GM19099 (cell line): ENCODE measurements around the gene LMAN2.

ENCODE experiments used
- POLR2A ChIP-seq: IDR thresholded peaks from 3 replicates; pipeline ENCODE4 v1.6.1; 2011; ENCODE audit warnings: low read depth; ENCODE audit not compliant: insufficient read length; ENCODE audit errors: extremely low read depth

The LMAN2 gene

GRCh38 chr5:177304392-177305119 is 46.9 kb downstream of the LMAN2 start:
- no peak for TF ChIP-seq POLR2A

DNA sequence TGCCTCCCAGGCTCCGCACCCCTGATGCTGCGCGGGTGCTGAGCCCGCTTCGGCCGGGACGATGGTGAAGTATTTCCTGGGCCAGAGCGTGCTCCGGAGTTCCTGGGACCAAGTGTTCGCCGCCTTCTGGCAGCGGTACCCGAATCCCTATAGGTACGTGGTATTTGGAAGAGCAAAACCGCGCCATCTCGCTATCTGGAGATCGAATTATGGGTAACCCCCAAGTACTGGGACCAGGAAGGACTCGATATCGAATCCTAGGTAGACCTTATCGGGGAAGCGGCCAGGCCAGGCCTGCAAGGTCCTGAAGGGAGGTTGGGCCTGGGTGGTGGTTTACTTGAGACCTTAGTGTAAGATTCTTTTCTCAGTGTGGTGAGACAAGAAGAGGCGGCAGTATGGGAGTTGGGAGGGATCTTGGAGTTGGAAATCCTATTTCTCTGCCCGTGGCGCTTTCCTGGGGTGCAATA is 47.5 kb downstream of the LMAN2 start:
- no peak for TF ChIP-seq POLR2A

DNA sequence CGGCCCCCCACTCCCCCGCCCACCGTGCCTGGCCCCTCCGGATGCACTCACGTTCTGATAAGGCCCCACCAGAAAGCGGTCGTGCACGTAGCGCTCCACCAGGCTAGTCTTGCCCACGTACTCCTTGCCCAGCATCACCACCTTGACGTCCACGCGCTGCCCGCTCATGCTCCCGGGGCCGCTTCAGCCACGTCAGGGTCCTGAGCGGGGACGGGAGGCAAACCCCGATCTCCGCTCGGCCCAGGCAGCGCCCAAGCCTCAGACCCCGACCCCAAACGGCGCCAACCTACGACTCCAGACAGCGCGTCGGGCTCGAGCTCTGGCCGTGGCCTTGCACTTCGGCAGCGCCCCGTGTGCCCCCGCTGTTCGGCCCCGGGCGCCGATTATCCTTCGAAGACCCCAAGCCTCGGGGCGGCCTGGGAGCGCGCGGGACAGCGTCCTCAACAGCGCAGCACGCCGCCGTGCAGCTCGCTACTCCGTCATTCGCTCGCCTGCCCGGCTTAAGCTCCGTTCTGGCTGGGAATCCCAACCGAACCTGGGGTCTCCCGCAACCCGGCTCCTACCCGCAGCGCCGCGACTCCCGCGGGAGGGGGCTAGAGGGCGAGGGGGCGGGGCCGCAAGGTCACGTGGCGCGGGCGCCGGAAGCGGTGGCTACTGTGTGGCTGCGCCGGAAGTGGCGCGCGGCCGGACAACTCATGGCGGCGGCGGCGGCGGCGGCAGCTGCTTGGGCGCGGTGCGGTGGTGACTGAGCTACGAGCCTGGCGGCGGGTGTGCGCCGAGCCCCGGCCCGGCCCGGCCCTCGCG is 48.1 kb downstream of the LMAN2 start, which contains the start of the genes PRELID1 and RAB24:
TSS of gene PRELID1 (plus strand) at position 679 of the 804 bp plus-strand sequence. CDS start 187 bp downstream, outside the sequence.
TSS of gene RAB24 (minus strand) at position 599 of the 804 bp plus-strand sequence. CDS start at position 168, 431 bp downstream.
- TF ChIP-seq POLR2A = peak; percentile 72

DNA sequence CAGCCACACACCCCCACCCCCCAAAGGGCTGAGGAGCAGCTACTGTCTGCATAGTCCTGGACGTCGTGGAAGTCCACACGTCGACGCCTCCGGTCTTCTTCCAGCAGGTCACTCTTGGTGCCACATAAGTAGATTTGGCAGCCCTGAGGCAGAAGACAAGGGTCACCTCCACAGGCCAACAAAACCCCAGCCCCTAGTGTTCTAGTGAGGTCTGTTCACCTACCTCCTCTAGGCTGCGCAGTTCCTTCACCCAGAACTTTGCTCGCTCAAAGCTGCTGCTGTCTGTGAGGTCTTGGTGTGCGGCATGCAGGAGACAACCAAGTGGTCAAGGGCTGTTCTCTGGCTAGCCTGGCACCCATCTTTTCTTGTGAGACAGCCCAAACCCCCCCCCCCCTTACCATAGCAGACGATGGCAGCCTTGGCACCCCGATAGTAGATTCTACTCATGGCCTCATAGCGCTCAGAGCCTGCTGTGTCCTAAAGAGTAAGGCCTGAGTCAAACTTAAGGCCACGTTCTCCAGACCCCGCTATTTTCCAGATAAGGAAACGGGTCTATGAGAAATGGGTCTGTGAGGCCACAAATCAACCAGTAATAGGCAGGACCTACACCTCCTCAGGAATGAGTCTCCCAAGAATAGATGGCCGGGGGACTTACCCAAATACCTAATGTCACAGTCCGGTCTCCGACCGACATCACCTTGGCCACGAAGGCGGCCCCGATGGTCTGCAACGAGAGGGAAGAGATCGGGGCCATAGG is 48.9 kb downstream of the LMAN2 start:
- TF ChIP-seq POLR2A = no peak

DNA sequence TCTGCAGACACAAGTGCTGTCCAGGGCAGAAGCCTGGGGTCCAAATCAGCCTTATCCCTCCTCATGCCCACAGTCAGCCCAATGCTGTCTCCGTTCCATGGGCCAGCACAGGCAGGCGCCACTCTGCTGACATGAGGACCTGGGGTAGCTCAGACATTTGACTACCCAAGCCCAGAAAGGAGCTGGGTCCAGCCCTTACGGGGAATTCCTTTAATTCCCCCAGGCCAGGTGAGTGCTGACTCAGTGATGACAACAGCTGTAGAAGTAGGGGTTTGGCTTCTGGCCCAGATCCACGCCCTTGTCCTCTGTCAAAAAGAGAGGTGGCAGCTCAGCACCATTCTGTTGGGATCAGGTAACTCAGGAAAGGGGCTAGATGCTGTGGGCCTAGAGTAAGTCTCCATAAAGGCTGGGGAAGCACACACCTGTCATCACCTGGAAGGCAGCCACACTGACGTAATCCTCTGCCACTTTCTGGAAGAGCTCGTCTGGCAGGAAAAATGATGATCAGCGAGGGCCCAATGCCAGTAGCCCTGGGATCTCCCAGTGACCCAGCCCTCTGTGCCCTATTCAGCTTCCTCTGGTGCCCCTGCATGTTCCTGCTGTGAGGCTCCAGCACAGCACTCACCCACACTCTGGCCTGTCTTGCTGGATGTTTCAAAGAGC is 49.8 kb downstream of the LMAN2 start:
- peak; percentile 22 for TF ChIP-seq POLR2A

- TF ChIP-seq POLR2A = no peak
Observed at GRCh38 chr5:177300951-177301350, 50.5 kb downstream of the LMAN2 start.

DNA sequence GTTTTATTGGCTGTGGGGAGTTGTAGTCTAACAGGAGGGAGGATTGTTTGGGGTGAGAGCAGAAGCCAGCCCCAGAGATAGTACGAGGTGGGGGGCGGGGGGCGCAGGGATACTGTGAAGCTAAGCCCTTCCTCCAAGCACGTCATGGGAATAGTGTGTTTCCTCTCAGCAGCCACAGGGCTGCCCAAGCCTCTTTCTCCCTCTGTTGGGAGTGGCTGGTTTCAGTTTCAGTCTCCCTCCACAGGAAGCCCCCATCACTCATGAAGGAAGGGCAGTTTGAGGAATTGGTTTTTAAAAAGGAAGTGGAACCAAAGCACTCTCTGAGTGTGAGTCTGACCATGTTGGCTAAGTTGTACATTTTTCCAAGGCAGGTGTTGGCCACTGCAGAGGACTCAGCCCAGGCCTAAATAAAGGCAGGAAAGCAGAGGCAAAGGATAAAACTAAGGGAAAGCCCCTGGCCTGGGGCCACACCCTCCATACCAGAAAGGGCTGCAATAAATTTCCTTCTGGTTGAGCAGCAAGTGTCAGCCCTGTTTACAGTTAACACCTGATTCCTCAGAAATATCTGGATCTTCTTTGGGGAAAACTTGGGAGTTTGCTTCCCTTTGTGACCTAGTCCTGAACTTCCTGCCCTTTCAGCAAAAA is 51.1 kb downstream of the LMAN2 start:
- TF ChIP-seq POLR2A = no peak

- TF ChIP-seq POLR2A = no peak
Observed at GRCh38 chr5:177299697-177300096, 51.8 kb downstream of the LMAN2 start.

- no peak for TF ChIP-seq POLR2A
Observed at GRCh38 chr5:177297922-177298321, 53.5 kb downstream of the LMAN2 start.

GRCh38 chr5:177296581-177296980 is 54.9 kb downstream of the LMAN2 start:
- no peak for TF ChIP-seq POLR2A

GRCh38 chr5:177295924-177296323 is 55.5 kb downstream of the LMAN2 start:
- TF ChIP-seq POLR2A = no peak

- TF ChIP-seq POLR2A = no peak
Observed at GRCh38 chr5:177294632-177295031, 56.8 kb downstream of the LMAN2 start.

DNA sequence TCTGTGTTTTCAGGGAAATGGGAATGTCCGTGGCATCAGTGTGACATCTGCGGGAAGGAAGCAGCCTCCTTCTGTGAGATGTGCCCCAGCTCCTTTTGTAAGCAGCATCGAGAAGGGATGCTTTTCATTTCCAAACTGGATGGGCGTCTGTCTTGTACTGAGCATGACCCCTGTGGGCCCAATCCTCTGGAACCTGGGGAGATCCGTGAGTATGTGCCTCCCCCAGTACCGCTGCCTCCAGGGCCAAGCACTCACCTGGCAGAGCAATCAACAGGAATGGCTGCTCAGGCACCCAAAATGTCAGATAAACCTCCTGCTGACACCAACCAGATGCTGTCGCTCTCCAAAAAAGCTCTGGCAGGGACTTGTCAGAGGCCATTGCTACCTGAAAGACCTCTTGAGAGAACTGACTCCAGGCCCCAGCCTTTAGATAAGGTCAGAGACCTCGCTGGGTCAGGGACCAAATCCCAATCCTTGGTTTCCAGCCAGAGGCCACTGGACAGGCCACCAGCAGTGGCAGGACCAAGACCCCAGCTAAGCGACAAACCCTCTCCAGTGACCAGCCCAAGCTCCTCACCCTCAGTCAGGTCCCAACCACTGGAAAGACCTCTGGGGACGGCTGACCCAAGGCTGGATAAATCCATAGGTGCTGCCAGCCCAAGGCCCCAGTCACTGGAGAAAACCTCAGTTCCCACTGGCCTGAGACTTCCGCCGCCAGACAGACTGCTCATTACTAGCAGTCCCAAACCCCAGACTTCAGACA is 57.5 kb downstream of the LMAN2 start:
- TF ChIP-seq POLR2A = no peak

GRCh38 chr5:177291735-177292134 is 59.7 kb downstream of the LMAN2 start:
- TF ChIP-seq POLR2A = no peak
